Measurements from ENCODE around the gene TNFRSF13B. TPM values are rescaled to one million over a fixed set of nuclear protein-coding genes. Genes with fewer than 3 reads are reported as not detected.

TNFRSF13B gene
- polyA plus RNA-seq, 1 of the 3 experiments (the other 2 are of a cell fraction), result not detected

DNA sequence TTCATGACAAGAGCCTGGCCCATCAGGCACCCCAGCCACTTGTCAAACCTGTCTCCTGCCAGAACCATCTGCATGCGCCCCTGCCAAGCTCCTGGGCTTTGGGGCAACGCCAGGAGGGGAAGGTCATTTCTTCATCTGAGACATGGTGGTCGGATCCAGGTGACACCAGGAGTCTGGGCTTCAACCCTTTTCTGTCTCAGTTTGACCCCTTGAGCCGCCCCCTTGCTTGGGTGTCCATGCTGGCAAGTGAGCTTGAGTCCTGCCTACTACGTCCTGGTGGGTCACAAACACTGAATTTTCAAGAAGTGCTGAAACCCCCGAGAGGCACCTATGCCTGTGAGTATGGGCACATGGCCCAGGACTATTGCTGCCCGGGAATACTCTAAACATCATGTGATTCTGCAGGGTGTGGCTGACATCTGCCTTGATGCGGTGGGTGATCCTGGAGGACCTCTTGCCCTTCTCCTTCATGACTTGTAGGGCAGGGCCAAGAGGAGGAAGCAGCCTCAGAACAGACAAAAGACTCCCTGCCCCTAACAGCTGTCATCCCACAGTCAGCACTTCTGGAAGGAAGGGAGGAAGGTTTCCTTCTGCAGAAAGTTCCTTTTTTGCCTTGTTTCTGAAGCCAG lies 43.4 kb downstream of the TNFRSF13B start:
- no peaks in the 10 kb centered on the region for H3F3A ChIP-seq (replicated peaks; ENCODE audit: insufficient read depth)
- no peaks in the 10 kb centered on the region for H3K4me1 ChIP-seq (ENCODE audit: control insufficient read depth in 1 of 2, insufficient read depth in 2 of 2, low read depth in 1 of 2, low read length in 1 of 2)
- no peaks in the 10 kb centered on the region for H3K9me3 ChIP-seq
- H3K9ac ChIP-seq, result no peak overlapping the region
- ChIA-PET CTCF (no interaction called here), POLR2A (no interaction called here)
- no peak overlapping the region for H2AFZ ChIP-seq (ENCODE audit: low read depth)
- H3K4me3 ChIP-seq (ENCODE audit: low read depth in 2 of 2, low read length in 1 of 2), result no peak overlapping the region
- WGBS (ENCODE audit: low lambda C conversion rate), result 42% methylated on average over 6 of the region's 8 CpGs
- DNase-seq, result no peak
- H4K20me1 ChIP-seq (ENCODE audit: insufficient read depth), result no peaks in the 10 kb centered on the region
- no peak overlapping the region for H3K4me2 ChIP-seq
- no peak overlapping the region for H3K27ac ChIP-seq (ENCODE audit: low read depth in 2 of 2, low read length in 1 of 2)
- no peaks in the 10 kb centered on the region for H3K79me2 ChIP-seq (ENCODE audit: insufficient read depth)
- H3K27me3 ChIP-seq (ENCODE audit: insufficient read depth), result peaks cover 6% of the 10 kb centered on the region
- H3K36me3 ChIP-seq (replicated peaks in 1 of 2; ENCODE audit: control insufficient read depth in 1 of 2, insufficient read depth in 2 of 2, low read length in 1 of 2), result no peaks in the 10 kb centered on the region
- no peaks in the 10 kb centered on the region for H3K9me2 ChIP-seq
- TF ChIP-seq JUND (IDR thresholded peaks at IDR 0.05), result no peak
- TF ChIP-seq GABPA (IDR thresholded peaks at IDR 0.05; ENCODE audit: low read depth), result no peak
- no peak for TF ChIP-seq EZH2phosphoT487 (IDR thresholded peaks at IDR 0.05; ENCODE audit: borderline replicate concordance, low read depth)
- no peak for TF ChIP-seq FOSL2 (IDR thresholded peaks at IDR 0.05; ENCODE audit: borderline replicate concordance, low read depth)
- TF ChIP-seq TCF12 (IDR thresholded peaks at IDR 0.05), result no peak
- TF ChIP-seq SIN3A (IDR thresholded peaks at IDR 0.05; ENCODE audit: borderline replicate concordance, low read depth, low read length), result no peak
- no peak for TF ChIP-seq GATA2 (CRISPR knock-in tag; IDR thresholded peaks at IDR 0.05)
- TF ChIP-seq, protein P1, sequence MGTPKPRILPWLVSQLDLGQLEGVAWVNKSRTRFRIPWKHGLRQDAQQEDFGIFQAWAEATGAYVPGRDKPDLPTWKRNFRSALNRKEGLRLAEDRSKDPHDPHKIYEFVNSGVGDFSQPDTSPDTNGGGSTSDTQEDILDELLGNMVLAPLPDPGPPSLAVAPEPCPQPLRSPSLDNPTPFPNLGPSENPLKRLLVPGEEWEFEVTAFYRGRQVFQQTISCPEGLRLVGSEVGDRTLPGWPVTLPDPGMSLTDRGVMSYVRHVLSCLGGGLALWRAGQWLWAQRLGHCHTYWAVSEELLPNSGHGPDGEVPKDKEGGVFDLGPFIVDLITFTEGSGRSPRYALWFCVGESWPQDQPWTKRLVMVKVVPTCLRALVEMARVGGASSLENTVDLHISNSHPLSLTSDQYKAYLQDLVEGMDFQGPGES (IDR thresholded peaks at IDR 0.05; ENCODE audit: low read depth, low read length), result no peak
- no peak for TF ChIP-seq RCOR1 (IDR thresholded peaks at IDR 0.05; ENCODE audit: low read length)
- no peak for TF ChIP-seq RXRA (IDR thresholded peaks at IDR 0.05; ENCODE audit: borderline replicate concordance, low read depth)
- no peak for TF ChIP-seq RFX5 (IDR thresholded peaks at IDR 0.05; ENCODE audit: low read length)
- TF ChIP-seq MEF2A (IDR thresholded peaks at IDR 0.05; ENCODE audit: borderline replicate concordance, low read depth), result no peak
- no peak for TF ChIP-seq FOXM1 (IDR thresholded peaks at IDR 0.05; ENCODE audit: low read depth)
- TF ChIP-seq YY1 (IDR thresholded peaks at IDR 0.05; ENCODE audit: low read depth), result no peak
- no peak for TF ChIP-seq NFIC (IDR thresholded peaks at IDR 0.05; ENCODE audit: borderline replicate concordance)
- TF ChIP-seq MXI1 (IDR thresholded peaks at IDR 0.05; ENCODE audit: low read depth, low read length), result no peak
- no peak for TF ChIP-seq CTCF (IDR thresholded peaks at IDR 0.05)
